GM12873 (cell line): ENCODE measurements around the gene UQCC5.

Experiments used
- CTCF ChIP-seq: IDR thresholded peaks from 2 replicates; pipeline ENCODE4 v1.5.1; 2012; ENCODE audit warnings: low read depth, mild to moderate bottlenecking, moderate library complexity, low read length, control low read depth; ENCODE audit not compliant: insufficient read depth; ENCODE audit errors: missing control alignments

UQCC5 gene

GRCh38 chr3:52490939-52491526 is 45.4 kb upstream of the UQCC5 start:
- no peak for TF ChIP-seq CTCF

- no peak for TF ChIP-seq CTCF
These were observed 44.3 kb upstream of the UQCC5 start for GRCh38 chr3:52492059-52492458.

GRCh38 chr3:52493232-52494017 is 43.0 kb upstream of the UQCC5 start:
- TF ChIP-seq CTCF: no peak

GRCh38 chr3:52494445-52494844 is 42.0 kb upstream of the UQCC5 start:
- TF ChIP-seq CTCF: no peak

GRCh38 chr3:52494886-52495495 is 41.4 kb upstream of the UQCC5 start, which contains the start of gene STAB1:
TSS of gene STAB1 (plus strand) at chr3:52495338. CDS start at chr3:52495414, 76 bp downstream.
- TF ChIP-seq CTCF: no peak

- TF ChIP-seq CTCF: no peak
These were observed 40.4 kb upstream of the UQCC5 start for GRCh38 chr3:52495777-52496602.
